HG03558 (cell line): ENCODE results near the gene C1S.
"Not testable (repeated sequence)": the region's sequence is repeated elsewhere in the genome, so short reads cannot be mapped to it uniquely, and the experiment has no call there.

Experiments
- ATAC-seq: cut with Tn5 transposase; IDR thresholded peaks from one replicate; pipeline ENCODE4 v1.9.1; 2021; ENCODE audit warnings: moderate number of reproducible peaks; ENCODE audit not compliant: unreplicated experiment; ENCODE audit errors: extremely low read depth

C1S gene

DNA sequence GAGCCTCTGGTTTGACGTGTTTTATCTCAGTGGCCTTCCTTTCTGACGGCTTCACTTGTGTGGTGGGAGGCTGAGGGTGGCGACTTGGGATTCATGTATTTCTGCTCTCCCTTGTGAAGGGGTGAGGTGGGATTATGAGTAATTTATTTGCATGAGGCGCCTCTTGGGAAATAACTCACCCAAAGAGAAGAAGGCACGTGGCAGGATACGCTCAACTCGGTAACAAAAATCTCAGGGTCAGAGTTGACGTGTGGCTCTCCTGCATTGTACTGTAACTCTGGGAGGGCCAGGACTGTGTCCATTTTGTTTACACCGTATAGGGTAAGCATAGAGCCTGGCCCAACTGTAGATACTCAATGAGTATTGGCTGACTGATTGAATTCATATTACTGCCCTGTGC lies 14.6 kb upstream of the C1S start:
- no peak for ATAC-seq

DNA sequence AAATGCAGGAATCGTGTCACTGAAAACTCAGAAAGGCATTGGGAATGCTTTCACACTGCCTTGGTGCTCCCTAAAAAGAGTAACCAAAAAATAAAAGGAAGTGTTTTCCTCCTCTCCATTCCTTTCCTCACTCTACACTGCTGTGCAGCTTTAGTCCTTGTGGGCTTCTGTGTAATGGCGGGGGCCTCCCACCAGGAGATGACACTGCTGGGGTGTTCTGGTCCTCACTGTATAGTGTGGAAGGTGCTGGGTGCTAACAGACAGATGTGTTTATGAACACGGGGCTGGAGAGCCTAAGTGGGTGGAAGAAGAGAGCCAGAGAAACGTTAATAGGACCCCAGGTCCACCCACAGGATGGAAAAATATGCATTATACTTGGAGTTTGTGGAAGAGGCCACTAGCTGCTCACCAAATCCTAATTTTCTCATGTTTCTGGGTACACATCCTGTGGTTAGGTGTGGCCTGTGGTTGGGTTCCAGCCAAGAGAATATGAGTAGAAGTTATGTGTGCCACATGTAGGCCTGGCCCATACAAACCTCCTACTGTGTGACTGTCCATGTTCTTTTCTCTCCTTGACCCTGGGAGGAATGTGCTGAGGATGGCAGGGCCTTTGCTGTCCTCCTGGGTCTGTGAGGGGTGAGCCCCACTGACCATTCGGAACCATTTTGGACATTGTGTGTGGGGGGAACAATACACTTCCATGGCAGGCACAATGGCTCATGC lies 14.0 kb upstream of the C1S start:
- no peak for ATAC-seq

GRCh38 chr12:7047306-7047705 lies 13.2 kb upstream of the C1S start:
- no peak for ATAC-seq

- not testable (repeated sequence) for ATAC-seq
Observed at GRCh38 chr12:7049445-7049951, 11.0 kb upstream of the C1S start.

- not testable (repeated sequence) for ATAC-seq
Observed at GRCh38 chr12:7049973-7050372, 10.5 kb upstream of the C1S start.

- no peak for ATAC-seq
Observed at GRCh38 chr12:7054925-7055324, 5.6 kb upstream of the C1S start.

GRCh38 chr12:7055736-7056135 lies 4.8 kb upstream of the C1S start:
- ATAC-seq = not testable (repeated sequence)

GRCh38 chr12:7058163-7058845 lies 2.2 kb upstream of the C1S start:
- no peak for ATAC-seq

DNA sequence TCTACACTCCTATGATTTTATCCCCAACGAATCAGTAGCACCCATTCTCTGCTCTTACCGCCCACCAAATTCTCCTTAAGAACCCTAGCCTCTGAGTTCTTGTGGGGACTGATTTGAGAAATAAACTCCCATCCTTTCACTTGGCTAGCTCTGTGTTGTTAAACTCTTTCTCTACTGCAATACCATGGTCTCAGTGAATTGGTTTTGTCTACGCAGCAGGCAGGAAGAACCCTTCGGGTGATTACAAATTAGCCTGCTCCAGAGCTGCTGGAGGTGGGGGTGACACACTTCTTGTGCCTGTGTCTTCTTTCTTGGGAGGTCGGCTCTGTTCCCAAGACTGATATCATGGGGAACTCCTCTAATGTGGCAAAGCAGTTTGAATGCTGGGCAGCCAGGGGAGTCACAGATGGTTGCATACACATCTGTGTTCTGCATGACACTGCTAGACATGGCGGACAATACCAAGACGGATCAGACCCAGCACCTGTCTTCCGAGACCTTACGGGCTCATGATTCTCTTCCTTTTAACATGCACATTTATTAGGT lies 1.6 kb upstream of the C1S start:
- ATAC-seq = no peak

- ATAC-seq = no peak
Observed at GRCh38 chr12:7059780-7060179, 738 bp upstream of the C1S start.

- no peak for ATAC-seq
Observed at GRCh38 chr12:7061138-7061537, 620 bp downstream of the C1S start.

DNA sequence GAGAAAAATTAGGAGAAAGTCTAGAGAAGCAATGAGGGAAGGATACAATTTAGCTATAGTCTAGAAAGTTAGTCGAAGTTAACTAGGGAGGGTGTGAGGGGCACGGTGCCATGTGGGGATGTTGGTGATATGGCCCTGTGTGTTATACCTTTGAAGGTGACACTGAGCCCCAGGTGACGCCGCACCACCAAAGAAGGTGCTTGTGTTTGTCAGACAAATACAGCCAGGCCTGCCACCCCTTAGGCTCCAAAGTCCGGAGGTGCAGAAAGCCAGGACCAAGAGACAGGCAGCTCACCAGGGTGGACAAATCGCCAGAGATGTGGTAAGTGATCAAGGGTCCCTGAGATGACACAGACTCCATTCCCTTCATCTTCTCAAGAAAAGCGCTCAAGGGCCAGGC lies 1.1 kb downstream of the C1S start:
- ATAC-seq = no peak

DNA sequence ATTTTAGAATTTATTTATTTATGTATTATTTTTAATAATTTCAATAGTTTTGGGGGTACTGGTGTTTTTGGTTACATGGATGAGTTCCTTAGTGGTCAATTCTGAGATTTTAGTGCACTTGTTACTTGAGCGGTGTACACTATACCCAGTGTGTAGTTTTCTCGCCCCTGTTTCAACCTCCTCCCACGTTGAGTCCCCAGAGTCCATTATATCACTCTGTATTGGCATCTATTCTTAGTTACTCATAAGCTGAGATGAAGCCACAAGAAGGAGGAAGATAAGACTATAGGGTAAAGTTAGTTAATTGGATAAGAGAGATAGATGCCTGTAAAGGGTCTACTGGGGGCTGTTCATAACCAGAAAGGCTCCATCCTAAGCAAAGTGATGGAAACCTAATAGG lies 4.0 kb downstream of the C1S start:
- no peak for ATAC-seq

GRCh38 chr12:7065073-7065623 lies 4.6 kb downstream of the C1S start:
- ATAC-seq = no peak

DNA sequence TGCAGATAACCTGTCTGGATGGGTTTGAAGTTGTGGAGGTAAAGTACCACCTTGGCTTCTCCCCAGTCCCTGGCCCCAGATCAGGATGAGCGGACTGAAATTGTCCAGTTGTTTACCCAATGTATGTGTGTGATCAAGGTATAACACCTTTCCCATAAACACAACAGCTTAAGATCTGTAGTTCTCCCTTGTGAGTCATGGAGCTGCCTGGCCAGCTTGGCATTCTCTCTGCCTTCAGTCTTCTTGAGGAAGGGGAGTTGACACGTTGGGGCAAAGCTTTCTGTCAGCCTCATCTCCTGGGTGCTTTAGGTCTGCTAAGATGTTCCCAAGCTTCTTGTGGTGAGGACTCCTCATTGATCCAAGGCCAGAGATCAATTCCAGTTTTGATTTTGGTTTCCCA lies 6.1 kb downstream of the C1S start:
- no peak for ATAC-seq

DNA sequence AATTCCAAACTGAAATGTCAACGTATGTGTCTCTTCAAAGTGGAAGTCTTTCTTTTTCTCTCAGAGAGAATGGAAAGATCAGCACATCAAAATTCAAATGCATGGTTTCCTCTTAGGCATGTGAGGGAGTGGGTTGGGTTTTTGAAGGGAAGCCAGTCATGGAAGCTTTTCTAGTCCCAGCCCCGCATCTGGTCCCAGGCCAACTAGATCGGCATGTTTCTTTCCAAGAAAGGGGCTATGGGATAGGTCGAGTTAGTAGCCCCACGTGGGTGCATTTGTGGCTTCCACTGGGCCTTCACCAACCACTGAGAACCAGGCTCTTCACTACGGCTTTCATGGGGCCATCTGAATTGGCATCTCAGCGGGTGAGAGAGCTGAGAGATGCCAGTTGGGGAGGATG lies 6.6 kb downstream of the C1S start:
- ATAC-seq = no peak

GRCh38 chr12:7068240-7068993 lies 7.9 kb downstream of the C1S start:
- no peak for ATAC-seq

DNA sequence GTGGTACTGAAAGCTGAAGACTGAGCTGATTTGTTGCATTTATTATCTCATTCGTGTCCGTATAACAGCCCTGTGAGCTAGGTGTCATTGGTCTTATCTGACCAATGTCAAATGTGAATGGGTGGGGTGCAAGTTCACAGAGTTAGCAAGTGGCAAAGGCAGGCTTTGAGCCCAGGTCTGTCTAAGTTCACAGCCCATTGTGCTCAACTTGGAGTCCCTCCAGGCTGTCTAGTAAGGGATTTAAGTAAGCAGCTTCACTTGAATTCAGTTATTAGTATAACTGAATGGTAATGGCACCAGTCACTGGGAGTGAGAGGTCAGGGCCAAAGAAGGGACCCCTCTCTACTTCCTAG lies 8.5 kb downstream of the C1S start:
- ATAC-seq = no peak

DNA sequence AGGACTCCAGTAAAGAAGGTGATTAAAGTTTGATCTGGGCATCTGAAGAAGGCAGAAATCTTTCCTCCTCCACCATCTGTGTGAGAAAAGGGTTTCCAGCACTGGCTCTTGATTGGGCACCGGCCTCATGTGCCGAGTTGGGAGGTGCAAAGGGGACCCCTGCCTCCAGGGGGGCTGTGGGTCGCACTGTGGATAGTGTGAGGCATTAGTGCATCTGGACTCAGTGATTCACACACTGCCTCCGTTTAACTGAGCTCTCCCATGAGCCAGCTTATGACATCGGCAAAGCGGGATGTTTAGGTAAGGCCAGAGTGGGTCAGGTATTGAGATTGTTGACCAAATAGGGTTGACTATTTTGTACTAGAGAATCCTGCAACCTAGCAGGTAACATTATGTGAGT lies 8.9 kb downstream of the C1S start:
- no peak for ATAC-seq

DNA sequence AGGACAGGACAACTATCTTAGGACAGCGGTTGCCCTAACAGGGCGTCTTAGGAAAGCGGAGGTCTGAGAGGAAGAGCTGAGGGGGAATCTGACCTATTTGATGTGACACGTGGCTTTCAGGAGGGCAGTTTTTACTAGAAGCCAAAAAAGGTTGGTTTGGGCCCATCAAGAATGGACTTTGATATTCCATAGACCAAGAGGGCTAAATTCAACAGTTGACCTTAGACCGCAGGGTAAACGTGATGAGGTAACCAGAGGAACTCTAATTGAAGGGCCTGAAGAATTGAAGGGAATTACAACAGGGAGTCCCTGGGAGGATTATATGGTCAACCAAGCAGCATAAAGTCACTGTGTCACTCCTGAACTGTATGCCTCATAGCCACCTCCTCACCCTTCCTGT lies 11.5 kb downstream of the C1S start:
- no peak for ATAC-seq

DNA sequence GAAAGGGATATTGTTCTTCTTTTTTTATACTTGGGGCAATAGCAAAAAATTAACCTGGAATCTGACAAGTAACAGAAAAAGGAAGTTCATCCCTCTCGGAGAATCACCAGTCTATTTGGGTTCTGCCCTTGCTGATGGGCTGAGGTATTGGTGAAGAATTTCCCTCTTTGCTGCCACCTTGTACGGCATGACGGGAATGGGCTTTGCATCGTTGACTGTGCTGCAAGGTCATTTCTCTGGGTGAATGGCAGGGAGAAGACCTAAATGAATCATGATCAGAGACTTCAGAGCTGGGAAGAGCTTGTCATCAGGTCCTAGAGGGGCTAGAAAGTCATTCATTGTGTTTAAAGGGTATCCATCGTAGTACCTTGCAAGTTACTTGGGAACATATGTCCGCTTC lies 12.0 kb downstream of the C1S start:
- ATAC-seq = no peak
